Pulmonary artery endothelial cell (primary cell): ENCODE data around the gene LINC01488. TPM values are rescaled to one million over a fixed set of nuclear protein-coding genes. Genes with fewer than 3 reads are reported as not detected.

Source experiments
- DNase-seq: peaks from one replicate; pipeline ENCODE4 v3.0.0-alpha.2; 2011; ENCODE audit warnings: low read depth, low spot score
- total RNA-seq: library from RNA; depleted of rRNA; stranded (reverse); fragments of >200 nt; gene quantifications from 2 replicates; pipeline ENCODE4 v1.2.3, GENCODE V29; 2014

LINC01488 gene
- total RNA-seq, 1 donor from 2014 or later: not detected

DNA sequence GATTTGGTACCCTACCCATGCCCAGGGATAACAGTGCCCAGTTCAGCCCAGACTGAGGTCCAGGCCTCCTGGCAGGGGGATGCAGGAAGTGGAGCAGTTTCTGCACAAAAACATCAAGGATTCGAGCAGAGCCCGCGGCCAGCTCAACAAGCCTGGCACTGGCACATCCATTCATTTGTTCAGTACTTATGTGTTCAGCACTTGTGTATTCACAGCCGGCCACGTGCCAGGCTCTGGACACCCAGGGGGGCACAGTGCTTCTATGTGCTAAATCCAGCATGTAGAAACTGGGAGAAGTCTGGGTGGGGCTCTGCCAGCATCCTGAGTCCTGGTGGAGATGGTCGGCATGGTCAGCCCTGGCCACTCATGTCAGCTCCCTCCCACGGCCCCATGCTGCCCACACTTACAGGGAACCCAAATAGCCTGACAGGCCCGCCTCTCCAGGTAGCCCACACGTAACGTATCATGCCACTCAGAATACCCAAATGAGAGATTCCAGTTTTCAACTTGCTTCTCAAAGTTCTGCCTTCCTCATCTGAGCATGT, 28.5 kb downstream of the LINC01488 start:
- no peak for DNase-seq

DNA sequence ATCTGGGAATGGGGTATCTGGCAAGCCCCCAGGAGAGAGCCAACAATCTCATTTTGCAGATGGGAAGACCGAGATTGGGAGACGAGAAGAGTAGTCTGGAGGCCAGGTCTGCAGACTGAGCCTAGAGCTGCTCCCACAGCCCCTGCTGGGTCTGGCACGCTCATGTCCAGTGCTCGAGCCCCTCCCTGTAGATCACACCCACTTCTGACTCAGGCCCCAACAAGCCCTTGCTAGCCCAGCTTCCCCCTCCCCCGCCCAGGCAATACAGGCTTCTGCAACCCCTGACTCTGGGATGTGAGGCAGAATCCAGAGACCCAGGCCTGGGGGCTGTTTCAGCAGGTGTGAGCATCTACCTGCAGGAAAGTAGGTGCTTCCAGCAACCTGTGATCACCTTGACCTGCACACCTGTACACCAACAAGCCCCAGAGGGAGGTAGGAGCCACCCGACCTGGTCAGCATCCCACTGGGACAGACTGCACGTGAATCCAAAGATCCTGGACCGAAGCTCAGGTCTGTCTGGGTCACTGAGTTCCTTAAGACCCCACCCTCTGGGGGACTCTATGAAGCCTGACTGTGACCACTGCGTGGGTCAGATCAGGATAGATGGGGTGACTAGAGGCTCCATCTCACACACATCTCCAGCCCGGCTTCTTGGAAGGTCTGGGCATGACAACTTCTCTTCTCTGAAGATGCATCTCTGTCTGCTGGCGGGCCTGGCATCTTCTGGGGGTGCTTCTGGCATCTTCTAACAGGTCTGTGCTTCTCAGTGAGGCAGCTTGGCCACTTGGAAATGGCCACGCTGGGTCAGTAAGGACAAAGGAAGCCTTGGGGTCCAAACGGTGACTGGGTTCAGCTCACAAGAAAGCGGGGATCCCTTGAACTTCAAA, 29.3 kb downstream of the LINC01488 start:
- DNase-seq: no peak

DNA sequence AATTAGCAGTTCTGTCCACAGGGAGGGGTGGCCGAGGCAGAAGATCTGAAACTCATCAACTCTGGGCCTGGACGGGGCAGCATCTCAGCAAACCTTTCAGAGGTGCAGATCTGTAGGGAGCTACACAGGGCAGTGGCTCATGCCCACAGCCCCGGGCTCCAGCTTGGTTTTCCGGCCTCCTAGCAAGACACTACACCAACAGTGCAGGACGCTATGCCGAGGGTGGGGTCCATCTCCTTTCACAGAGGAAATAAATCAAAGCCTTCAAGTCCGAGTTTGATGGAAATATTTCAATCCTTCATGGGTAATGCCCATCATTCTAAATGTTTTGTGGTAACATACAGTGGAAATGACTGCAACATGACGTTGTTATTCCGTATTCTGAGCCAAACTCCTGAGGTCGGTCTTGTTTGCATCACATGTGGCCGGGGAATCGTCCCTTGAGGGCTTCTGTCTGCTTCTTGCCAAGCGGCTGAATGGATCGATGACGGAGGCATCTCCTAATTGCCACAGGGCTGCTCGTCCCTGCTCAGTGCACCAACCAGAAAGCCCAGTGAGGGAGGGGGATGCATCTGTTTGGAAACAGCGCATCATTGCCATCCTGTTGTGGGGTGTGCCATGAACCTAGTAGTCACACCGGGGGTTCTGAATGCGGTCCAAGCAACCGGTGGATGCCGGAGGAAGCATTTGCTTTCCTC, 30.0 kb downstream of the LINC01488 start:
- DNase-seq: no peak

DNA sequence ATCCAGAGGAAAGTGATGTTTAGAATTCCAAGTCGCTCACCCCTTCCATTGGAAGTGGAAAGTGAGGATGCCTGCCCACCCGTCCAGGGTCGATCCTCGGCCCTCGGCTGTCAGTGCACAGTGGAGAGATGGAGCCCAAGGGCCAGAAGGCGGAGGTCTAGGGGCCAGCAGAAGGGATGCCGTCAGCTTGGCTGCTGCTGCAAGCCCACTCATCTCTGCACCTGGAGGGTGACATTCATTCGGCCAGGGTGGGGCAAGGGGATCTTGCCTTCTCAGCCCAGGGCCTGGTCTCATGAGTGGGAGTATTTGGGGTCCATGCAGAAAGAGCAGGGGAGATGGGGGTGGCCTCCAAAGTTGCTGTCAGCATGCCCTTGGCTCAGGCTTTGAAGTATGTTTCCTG, 30.7 kb downstream of the LINC01488 start:
- DNase-seq: no peak

DNA sequence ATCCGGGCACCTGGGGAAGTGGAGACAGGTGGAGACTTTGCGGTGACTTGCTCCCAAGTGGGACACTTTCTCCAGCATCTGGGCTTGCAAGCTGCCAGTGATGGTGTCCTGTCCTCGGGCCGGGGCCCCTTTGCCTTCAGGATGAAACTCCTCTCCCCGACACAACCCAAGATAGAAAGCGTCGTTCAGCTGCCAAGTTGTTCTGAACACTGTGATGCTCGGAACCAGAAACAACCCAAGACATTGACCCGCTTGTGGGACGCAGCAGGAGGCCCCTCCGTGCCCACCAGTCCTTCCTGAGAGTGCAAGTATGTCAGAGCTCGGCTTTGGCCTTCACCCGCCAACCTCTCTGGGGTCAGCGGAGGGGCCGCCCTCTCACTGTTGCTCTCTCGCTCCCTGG, 31.3 kb downstream of the LINC01488 start:
- DNase-seq: no peak

DNA sequence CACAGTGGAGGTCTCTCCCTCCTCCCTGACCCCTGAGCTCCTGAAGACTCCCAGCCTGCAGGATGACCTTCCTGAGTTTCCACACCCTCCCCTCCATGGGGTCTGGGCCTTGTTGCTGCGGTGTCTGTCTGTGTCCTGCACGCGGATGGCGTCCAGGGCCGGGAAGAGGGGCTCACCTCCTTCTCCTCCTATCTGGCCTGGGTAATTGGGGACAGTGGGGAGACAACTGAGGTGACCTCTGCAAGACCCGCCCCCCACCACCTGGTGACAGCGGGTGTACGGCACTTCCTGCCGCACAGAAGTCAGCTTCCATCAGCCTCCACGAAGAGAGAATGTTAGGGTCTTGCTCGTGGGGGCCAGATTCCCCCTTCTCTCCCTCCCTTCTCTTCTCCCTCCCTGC, 31.7 kb downstream of the LINC01488 start:
- no peak for DNase-seq

DNA sequence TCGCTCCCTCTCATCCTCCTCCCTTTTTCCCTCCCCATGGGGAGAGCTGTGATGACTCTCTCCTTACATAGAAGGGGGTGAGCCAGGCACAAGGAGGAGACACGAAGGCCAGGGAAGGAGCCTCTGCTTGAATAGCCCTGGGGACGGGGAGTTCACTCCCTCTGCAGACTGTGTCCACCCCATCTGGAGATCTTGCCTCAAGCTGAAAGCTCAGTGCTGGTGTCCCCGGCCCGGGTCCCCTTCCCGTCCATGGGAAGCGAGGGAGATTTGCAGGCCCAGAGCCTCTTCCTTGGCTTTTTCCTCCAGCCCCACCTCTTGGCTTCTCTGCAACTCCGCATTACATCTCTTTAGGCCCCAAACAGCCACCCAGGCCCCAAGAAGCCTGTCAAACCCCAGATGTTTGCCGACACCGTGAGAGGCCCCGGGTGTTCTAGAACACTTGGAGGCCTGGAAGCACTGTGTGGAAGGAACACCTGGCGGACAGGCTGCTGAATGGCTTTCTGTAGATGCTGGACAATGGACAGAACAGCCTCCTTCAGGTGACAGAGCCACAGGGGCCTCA, 32.3 kb downstream of the LINC01488 start:
- no peak for DNase-seq

DNA sequence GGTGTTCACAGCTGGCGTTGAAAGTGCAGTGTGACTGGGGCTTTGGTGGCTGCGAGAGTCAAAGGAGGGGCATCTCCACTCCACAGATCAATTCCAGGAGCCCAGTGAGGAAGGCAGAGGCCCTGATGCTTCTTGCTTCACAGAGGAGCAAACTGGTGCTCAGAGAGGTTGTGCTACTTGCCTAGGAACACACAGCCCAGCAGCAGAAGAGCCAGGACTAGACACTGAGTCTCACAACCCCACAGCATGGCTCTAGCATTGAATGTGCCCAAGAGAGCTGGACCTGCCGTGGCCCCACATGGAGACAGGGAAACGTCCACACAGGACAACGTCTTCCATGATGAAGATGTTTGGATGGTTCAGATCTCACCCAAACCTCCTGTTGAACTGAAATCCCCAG, 33.3 kb downstream of the LINC01488 start:
- no peak for DNase-seq

DNA sequence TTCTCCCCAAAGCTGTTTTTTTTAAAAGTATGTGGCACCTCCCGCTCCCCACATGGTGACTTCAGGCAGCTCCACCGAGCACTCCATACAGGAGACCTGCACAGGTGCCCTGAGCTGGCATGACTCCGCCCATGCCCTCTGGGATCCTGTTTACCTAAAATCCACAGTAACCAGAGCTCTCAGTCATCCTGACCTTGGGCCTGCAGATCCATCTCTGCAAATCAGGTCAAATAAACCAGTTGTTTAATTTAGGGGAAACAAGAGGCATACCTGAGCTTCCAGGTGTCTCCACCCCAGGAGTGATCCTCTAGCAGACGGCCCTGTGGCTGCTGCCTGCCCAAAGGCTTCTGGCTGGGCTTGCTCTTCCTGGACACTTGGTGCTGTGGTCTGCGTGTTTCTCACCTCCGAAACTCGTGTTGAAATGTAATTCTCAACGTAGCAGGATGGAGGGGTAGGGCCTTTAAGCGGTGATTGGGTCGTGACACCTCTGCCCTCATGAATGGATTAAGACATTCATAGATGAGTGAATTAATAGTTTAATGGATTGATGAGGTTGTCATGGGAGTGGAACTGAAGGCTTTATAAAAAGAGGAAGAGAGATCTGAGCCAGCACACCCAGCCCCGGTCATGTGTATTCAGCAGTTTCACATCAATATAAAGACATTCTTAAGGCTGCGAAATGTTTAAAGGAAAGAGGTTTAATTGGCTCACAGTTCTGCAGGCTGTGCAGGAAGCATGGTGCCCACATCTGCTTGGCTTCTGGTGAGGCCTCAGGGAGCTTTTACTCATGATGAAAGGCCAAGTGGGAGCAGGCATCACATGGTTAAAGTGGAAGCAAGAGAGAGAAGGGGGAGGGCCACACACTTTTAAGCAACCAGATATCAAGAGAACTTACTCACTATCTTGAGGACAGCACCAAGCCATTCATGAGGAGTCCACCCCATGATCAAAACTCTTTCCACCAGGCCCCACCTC, 34.1 kb downstream of the LINC01488 start:
- DNase-seq: no peak

DNA sequence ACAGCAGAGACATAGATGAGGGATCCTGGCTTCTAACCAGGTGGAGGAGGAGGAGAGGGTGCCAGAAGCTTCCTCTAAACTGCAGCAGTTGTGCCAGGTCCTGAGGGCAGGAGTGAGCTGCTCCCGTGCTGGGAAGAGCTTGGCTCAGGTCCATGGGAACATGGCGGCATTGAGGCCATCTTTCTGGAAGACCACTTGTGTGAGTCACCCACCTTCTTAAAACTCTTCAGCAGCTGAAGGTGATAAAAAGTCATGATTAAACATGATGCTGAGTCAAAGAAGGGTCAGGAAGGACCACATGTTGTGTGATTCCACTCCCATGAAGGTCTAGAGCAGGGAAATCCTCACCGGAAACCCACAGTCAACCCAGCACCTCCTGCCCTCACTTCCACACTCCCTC, 35.1 kb downstream of the LINC01488 start:
- DNase-seq: no peak

DNA sequence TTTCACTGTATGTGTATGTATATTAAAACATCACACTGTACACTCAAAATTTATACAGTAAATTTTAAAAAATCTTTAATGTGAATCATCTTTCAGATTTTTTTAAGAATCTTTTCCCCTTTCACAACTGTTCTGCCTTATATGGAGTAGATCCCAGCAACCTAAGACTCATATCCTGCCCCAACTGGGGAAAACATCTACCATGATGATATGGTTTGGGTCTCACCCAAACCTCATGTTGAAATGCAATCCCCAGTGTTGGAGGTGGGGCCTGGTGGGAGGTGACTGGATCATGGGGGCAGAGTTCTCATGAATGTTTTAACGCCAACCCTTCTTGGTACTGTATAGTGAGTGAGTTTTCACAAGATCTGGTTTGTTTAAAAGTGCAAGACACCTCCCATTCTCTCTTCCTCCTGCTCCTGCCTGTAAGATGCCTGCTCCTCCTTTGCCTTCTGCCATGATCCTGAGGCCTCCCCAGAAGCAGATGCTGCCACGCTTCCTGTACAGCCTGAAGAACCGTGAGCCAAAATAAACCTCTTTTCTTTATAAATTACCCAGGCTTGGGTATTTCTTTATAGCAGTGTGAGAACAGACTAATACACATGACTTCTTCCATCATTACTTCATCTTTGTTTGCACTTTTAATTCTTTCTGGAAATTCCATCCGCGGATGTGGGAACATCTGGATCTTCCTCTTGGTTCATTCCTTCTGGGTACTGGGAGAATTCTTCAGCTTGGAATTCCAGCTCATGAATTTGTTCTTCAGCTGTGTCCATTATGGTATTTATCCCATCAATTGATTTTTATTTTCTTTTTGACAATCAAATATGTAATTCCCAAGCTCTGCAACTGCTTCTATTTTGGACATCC, 36.9 kb downstream of the LINC01488 start:
- DNase-seq: no peak

DNA sequence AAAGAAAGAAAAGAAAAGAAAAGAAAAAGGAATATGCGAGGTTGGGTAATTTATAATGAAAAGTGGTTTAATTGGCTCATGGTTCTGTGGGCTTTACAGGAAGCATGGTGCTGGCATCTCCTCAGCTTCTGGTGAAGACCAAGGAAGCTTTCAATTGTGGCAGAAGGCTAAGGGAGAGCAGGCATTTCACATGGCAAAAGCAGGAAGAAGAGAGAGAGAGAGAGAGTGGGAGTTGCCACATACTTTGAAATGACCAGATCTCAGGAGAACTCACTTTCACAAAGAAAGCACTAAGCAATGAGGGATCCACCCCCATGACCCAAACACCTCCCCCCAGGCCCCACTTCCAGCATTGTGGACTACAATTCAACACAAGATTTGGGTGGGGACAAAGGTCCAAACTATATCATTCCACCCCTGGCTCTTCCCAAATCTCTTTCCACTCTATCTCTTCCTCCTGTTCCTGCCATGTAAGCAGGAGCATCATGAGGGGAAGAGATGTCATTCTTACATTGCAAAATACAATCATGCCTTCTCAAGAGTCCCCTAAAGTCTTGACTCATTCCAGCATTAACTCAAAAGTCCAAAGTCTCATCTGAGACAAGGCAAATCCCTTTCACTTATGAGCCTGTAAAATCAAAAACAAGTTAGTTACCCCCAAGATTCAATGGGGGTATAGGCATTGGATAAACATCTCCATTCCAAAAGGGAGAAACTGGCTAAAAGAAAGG, 38.9 kb downstream of the LINC01488 start:
- no peak for DNase-seq

DNA sequence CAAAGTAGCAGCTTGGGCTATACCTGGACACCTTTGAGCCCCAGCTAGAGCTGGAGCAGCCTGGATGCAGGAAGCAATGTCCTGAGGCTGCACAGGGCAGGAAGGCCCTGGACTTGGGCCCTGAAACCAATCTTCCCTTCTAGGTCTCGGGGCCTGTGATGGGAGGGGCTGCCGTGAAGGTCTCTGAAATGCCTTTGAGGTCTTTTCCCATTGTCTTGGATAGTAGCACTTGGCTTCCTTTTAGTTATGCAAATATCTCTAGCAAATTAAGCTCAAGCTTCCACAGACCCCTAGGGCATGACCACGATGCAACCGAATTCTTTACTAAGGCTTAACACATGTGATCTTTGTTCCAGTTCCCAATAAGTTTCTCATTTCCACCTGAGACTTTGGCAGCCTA, 40.0 kb downstream of the LINC01488 start:
- no peak for DNase-seq

DNA sequence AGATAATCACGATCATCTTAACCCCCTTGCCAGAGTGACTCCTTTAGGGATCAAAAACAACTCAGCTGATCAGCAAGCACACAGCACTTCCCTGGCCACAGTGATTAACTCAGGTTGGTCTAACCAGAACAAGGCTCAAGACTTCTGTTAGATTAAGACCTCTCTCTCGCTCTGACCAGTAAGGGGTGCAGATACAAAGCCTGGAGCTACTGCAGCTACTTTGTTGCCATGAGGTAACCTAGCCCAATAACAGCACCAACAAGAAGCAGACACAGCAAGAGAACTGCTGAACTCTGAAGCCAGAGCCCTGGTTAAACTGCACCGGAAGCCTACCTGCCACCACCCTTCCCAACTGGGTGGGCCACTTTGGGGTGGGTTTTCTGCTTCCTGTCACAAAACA, 42.0 kb downstream of the LINC01488 start:
- DNase-seq: no peak

DNA sequence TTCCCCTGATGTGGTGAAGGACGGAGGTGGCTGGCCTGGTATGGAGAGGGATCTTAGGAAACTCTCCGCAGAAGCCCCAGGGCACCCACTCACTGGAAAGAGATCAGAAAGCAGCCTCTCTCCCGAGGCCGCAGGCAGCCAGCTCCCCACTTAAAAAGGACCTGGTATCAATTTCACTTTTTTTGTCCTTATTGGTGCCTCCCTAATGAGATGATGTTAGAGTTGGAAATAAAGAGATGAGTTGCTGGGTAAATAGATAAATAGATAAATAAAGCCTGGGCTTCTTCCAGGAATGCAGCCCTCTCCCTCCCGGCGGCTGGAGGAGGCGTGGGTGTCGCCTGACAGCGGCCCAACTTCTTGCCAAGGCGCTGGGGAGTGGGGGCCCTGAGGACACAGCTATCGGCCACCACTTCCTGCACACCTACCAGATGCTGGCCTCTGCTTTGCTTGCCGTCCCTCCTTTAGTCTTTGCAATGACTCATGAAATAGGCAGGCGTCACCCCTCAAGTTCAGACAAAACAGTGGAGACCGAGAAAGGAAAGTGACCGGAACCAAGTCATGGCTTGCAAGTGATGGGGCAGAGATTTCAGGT, 42.9 kb downstream of the LINC01488 start:
- no peak for DNase-seq

DNA sequence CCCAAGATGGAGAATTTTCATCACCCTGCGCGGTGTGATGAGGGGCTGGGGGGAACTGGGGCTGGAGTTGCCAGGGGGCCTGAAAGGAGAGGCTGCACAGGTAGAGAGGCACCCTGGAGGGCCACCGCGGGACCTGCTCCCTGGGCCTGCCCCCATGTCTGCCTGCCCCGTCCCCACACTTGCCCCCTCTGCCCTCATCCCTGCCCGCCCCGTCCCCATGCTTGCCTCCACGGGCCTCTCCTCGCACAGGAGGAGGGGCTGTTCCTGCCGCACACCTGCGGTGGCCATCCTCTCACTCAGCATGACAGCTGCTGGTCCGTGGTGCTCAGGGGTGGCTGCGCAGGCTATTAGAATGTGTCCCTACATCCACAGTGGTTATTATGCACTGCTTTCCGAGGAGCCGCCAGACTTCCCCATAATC, 43.5 kb downstream of the LINC01488 start:
- no peak for DNase-seq

DNA sequence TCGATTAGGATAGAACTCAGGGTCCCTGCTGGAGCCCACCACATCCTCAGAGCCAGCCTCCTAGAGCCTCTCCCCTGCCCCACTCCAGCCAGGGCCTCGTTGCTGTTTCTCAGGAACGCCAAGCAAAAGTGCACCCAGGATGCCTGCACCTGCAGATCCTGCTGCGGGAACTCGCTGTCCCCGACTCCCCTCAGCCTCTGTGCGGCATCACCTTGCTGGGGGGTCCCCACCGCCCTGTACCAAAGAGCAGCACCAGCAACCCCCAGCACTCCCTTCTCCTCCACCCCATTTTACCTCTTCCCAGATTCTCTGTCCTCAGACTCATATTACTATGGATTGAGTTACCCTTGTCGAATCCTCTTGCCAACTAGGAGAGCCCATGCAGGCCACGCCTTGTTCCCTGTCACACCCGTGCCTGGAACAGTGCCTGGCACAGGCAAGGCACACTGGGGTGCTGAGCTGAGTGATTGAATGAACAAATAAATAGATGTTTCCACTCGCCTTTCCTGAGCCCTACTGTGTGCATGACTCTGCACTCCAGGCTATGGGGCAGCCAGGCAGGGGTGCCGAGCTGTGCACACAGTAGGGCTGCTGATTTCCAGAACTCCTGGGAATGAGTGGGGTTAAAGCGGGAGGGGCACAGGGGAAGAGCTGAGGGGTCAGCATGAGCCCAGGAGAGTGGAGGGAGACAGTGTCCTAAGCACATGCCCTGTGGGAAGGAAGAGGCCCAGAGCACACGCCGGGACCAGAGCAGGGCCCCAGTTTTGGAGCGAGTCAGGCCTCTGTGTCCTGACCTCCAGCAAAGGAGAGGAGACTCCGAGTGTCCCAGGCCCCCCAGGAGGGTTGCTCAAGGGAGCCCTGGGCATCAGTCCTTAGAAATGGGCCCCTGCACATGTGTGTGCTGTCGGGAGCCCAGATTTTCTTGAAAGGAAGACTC, 44.3 kb downstream of the LINC01488 start:
- DNase-seq: no peak

DNA sequence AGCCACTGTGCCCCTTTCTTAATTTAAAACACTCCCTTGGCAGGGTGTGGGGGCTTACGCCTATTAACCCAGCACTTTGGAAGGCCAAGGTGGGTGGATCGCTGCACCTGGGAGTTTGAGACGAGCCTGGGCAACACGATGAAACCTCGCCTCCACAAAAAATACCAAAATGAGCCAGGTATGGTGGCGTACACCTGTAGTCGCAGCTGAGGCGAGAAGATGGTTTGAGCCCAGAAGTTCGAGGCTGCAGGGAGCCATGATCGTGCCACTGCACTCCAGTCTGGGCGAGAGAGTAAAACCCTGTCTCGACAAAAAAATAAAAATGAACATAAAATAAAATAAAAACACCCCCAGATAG, 45.0 kb downstream of the LINC01488 start:
- DNase-seq: no peak
